ENCODE results near the gene DIP2C. TPM values are rescaled to one million over a fixed set of nuclear protein-coding genes. Genes with fewer than 3 reads are reported as not detected.

DIP2C gene
- total and polyA plus RNA-seq, 3 donors from 2014 or later: 14.9 to 43.4 (median 30.1) TPM

GRCh38 chr10:288316-289200 lies 400.9 kb downstream of the DIP2C start:
- H3K27ac ChIP-seq: no peak overlapping the region
- 92 to 93% methylated on average over 27 of the region's 27 CpGs for WGBS, 2 donors
- H3K4me3 ChIP-seq: no peak overlapping the region
- H3K9me3 ChIP-seq: no peaks in the 10 kb centered on the region
- H3K4me1 ChIP-seq: no peaks in the 10 kb centered on the region
- TF ChIP-seq, protein P1, sequence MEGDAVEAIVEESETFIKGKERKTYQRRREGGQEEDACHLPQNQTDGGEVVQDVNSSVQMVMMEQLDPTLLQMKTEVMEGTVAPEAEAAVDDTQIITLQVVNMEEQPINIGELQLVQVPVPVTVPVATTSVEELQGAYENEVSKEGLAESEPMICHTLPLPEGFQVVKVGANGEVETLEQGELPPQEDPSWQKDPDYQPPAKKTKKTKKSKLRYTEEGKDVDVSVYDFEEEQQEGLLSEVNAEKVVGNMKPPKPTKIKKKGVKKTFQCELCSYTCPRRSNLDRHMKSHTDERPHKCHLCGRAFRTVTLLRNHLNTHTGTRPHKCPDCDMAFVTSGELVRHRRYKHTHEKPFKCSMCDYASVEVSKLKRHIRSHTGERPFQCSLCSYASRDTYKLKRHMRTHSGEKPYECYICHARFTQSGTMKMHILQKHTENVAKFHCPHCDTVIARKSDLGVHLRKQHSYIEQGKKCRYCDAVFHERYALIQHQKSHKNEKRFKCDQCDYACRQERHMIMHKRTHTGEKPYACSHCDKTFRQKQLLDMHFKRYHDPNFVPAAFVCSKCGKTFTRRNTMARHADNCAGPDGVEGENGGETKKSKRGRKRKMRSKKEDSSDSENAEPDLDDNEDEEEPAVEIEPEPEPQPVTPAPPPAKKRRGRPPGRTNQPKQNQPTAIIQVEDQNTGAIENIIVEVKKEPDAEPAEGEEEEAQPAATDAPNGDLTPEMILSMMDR (IDR thresholded peaks at IDR 0.05): no peak
- TF ChIP-seq POLR2A (IDR thresholded peaks at IDR 0.05): no peak
- intact Hi-C loops (cut with DNase I; ENCODE audit: low total_unique reads): no loop called here
- no peaks in the 10 kb centered on the region for H3K36me3 ChIP-seq (ENCODE audit: low read depth, missing control alignments)
- DNase-seq: no peak
- H3K27me3 ChIP-seq: no peaks in the 10 kb centered on the region

- no peak for DNase-seq
- no peak for TF ChIP-seq POLR2A (IDR thresholded peaks at IDR 0.05)
- TF ChIP-seq, protein P1 (IDR thresholded peaks at IDR 0.05): no peak
- WGBS, 2 donors: 93 to 96% methylated on average over 4 of the region's 4 CpGs
- intact Hi-C loops (cut with DNase I; ENCODE audit: low total_unique reads): no loop called here
- Histone ChIP-seq H3K9me3 (no peaks in the 10 kb centered on the region), H3K27me3 (no peaks in the 10 kb centered on the region), H3K27ac (no peak overlapping the region), H3K36me3 (ENCODE audit: low read depth, missing control alignments) (no peaks in the 10 kb centered on the region), H3K4me3 (no peak overlapping the region), H3K4me1 (no peaks in the 10 kb centered on the region)
Measured at GRCh38 chr10:287814-288213, 401.7 kb downstream of the DIP2C start.

- WGBS, 2 donors: 83 to 87% methylated on average over 4 of the region's 4 CpGs
- DNase-seq: no peak
- H3K4me3 ChIP-seq: no peak overlapping the region
- no peaks in the 10 kb centered on the region for H3K27me3 ChIP-seq
- intact Hi-C loops (cut with DNase I; ENCODE audit: low total_unique reads): no loop called here
- no peaks in the 10 kb centered on the region for H3K9me3 ChIP-seq
- no peak overlapping the region for H3K27ac ChIP-seq
- TF ChIP-seq, protein P1 (IDR thresholded peaks at IDR 0.05): no peak
- no peak for TF ChIP-seq POLR2A (IDR thresholded peaks at IDR 0.05)
- no peaks in the 10 kb centered on the region for H3K4me1 ChIP-seq
- no peaks in the 10 kb centered on the region for H3K36me3 ChIP-seq (ENCODE audit: low read depth, missing control alignments)
Measured at GRCh38 chr10:287026-287709, 402.3 kb downstream of the DIP2C start.

GRCh38 chr10:285216-285615 lies 404.3 kb downstream of the DIP2C start:
- Histone ChIP-seq H3K27me3 (no peaks in the 10 kb centered on the region), H3K36me3 (ENCODE audit: low read depth, missing control alignments) (no peaks in the 10 kb centered on the region), H3K4me1 (no peaks in the 10 kb centered on the region), H3K9me3 (no peaks in the 10 kb centered on the region), H3K4me3 (no peak overlapping the region), H3K27ac (no peak overlapping the region)
- WGBS, 2 donors: 63 to 75% methylated on average over 15 of the region's 15 CpGs
- intact Hi-C loops (cut with DNase I; ENCODE audit: low total_unique reads): no loop called here
- no peak for TF ChIP-seq POLR2A (IDR thresholded peaks at IDR 0.05)
- TF ChIP-seq, protein P1 (IDR thresholded peaks at IDR 0.05): no peak
- DNase-seq: peak; percentile 68

Data from testis (tissue), 3 donors.